ENCODE results near the gene S1PR5. TPM values are rescaled to one million over a fixed set of nuclear protein-coding genes. Genes with fewer than 3 reads are reported as not detected.

Gene S1PR5
- total and polyA plus RNA-seq, 10 of the 15 experiments (the other 5 are each of a cell fraction or from before 2014, with no cell fraction given) = 0.04 TPM; not detected in 9

DNA sequence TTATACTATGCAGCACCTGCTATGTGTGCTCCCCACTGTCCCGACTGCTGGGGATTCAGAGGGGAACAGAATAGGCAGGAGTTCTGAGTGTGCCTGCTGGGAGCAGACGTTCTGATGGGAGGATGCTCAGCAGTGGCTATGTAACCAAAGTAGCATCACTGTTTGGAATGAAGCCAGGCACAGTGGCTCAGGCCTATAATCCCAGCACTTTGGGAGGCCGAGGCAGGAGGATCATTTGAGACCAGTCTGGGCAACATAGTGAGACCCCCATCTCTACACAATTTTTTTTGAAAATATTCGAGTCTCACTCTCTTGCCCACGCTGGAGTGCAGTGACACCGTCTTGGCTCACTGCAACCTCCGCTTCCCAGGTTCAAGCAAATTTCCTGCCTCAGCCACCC is 32.5 kb upstream of the S1PR5 start:
- ChIA-PET SMC1A (ENCODE audit: uncharacterized antibody, unreplicated experiment) (no interaction called here), CTCF (no interaction called here), RAD21 (ENCODE audit: unreplicated experiment) (no interaction called here), POLR2A (no interaction called here)
- no peak overlapping the region for H3K4me2 ChIP-seq (ENCODE audit: control insufficient read depth, insufficient read depth)
- peaks cover 3% of the 10 kb centered on the region for H3K79me2 ChIP-seq (ENCODE audit: control insufficient read depth, insufficient read depth, low read length)
- peaks cover 20 to 21% of the 10 kb centered on the region in 2 experiments for H3K36me3 ChIP-seq (ENCODE audit: control insufficient read depth in 2 of 2, insufficient read depth in 2 of 2, low read length in 1 of 2)
- H2AFZ ChIP-seq (ENCODE audit: control insufficient read depth, low read depth, low read length) = no peak overlapping the region
- intact Hi-C loops (cut with micrococcal nuclease; ENCODE audit: unreplicated experiment) (no loop called here), in situ Hi-C loops (cut with MboI) (no loop called here)
- H3K27ac ChIP-seq (ENCODE audit: control insufficient read depth, insufficient read depth) = peak overlapping the region; percentile 42; the same call in 1 of the 2 replicates
- no TSS peak for BruUV-seq (replicated peaks)
- DNase-seq (ENCODE audit: low read depth, low spot score) (no peak), ATAC-seq (no peak), FAIRE-seq (peak; percentile 13)
- 51% methylated on average over 7 of the region's 7 CpGs for WGBS (ENCODE audit: insufficient coverage, insufficient replicate concordance, low lambda C conversion rate, missing lambda C conversion rate)
- no peaks in the 10 kb centered on the region; the same call in 2 of the 3 replicates for H3K9me3 ChIP-seq (replicated peaks; ENCODE audit: control insufficient read depth, insufficient read depth, low read length)
- H4K20me1 ChIP-seq (ENCODE audit: control insufficient read depth, insufficient read depth) = no peaks in the 10 kb centered on the region
- H3K4me3 ChIP-seq = no peak overlapping the region
- no peak overlapping the region for H3K9ac ChIP-seq (ENCODE audit: control insufficient read depth, insufficient read depth, low read length)
- peaks cover 42% of the 10 kb centered on the region for H3K4me1 ChIP-seq (ENCODE audit: control insufficient read depth, insufficient read depth, low read length)
- H3K27me3 ChIP-seq (replicated peaks in 1 of 2; ENCODE audit: control insufficient read depth in 2 of 2, insufficient read depth in 2 of 2, low read length in 1 of 2) = no peaks in the 10 kb centered on the region
- TF ChIP-seq RAD51 (IDR thresholded peaks at IDR 0.05) = no peak
- TF ChIP-seq SMARCA5 (IDR thresholded peaks at IDR 0.05) = no peak
- TF ChIP-seq SREBF2 (IDR thresholded peaks at IDR 0.05; ENCODE audit: low read length) = no peak
- TF ChIP-seq, protein P1, sequence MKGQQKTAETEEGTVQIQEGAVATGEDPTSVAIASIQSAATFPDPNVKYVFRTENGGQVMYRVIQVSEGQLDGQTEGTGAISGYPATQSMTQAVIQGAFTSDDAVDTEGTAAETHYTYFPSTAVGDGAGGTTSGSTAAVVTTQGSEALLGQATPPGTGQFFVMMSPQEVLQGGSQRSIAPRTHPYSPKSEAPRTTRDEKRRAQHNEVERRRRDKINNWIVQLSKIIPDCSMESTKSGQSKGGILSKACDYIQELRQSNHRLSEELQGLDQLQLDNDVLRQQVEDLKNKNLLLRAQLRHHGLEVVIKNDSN (IDR thresholded peaks at IDR 0.05; ENCODE audit: borderline replicate concordance, extremely low read length, insufficient read depth, low read depth, low read length) = no peak
- TF ChIP-seq, protein P2, sequence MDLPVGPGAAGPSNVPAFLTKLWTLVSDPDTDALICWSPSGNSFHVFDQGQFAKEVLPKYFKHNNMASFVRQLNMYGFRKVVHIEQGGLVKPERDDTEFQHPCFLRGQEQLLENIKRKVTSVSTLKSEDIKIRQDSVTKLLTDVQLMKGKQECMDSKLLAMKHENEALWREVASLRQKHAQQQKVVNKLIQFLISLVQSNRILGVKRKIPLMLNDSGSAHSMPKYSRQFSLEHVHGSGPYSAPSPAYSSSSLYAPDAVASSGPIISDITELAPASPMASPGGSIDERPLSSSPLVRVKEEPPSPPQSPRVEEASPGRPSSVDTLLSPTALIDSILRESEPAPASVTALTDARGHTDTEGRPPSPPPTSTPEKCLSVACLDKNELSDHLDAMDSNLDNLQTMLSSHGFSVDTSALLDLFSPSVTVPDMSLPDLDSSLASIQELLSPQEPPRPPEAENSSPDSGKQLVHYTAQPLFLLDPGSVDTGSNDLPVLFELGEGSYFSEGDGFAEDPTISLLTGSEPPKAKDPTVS (IDR thresholded peaks at IDR 0.05; ENCODE audit: low read depth, low read length) = no peak
- no peak for TF ChIP-seq BRCA1 (IDR thresholded peaks at IDR 0.05; ENCODE audit: low read depth, low read length)
- TF ChIP-seq, protein P3, sequence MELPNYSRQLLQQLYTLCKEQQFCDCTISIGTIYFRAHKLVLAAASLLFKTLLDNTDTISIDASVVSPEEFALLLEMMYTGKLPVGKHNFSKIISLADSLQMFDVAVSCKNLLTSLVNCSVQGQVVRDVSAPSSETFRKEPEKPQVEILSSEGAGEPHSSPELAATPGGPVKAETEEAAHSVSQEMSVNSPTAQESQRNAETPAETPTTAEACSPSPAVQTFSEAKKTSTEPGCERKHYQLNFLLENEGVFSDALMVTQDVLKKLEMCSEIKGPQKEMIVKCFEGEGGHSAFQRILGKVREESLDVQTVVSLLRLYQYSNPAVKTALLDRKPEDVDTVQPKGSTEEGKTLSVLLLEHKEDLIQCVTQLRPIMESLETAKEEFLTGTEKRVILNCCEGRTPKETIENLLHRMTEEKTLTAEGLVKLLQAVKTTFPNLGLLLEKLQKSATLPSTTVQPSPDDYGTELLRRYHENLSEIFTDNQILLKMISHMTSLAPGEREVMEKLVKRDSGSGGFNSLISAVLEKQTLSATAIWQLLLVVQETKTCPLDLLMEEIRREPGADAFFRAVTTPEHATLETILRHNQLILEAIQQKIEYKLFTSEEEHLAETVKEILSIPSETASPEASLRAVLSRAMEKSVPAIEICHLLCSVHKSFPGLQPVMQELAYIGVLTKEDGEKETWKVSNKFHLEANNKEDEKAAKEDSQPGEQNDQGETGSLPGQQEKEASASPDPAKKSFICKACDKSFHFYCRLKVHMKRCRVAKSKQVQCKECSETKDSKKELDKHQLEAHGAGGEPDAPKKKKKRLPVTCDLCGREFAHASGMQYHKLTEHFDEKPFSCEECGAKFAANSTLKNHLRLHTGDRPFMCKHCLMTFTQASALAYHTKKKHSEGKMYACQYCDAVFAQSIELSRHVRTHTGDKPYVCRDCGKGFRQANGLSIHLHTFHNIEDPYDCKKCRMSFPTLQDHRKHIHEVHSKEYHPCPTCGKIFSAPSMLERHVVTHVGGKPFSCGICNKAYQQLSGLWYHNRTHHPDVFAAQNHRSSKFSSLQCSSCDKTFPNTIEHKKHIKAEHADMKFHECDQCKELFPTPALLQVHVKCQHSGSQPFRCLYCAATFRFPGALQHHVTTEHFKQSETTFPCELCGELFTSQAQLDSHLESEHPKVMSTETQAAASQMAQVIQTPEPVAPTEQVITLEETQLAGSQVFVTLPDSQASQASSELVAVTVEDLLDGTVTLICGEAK (IDR thresholded peaks at IDR 0.05; ENCODE audit: borderline replicate concordance) = no peak
- no peak for TF ChIP-seq MYB (IDR thresholded peaks at IDR 0.05; ENCODE audit: borderline replicate concordance, low read depth, low read length)
- no peak for TF ChIP-seq ESRRA (IDR thresholded peaks at IDR 0.05; ENCODE audit: low read length)
- TF ChIP-seq SP1 (IDR thresholded peaks at IDR 0.05; ENCODE audit: low read depth, low read length) = no peak
- TF ChIP-seq STAT1 (conservative IDR thresholded peaks at IDR 0.05) = no peak
- TF ChIP-seq ZBED1 (IDR thresholded peaks at IDR 0.05; ENCODE audit: borderline replicate concordance) = no peak
- TF ChIP-seq, protein P4, sequence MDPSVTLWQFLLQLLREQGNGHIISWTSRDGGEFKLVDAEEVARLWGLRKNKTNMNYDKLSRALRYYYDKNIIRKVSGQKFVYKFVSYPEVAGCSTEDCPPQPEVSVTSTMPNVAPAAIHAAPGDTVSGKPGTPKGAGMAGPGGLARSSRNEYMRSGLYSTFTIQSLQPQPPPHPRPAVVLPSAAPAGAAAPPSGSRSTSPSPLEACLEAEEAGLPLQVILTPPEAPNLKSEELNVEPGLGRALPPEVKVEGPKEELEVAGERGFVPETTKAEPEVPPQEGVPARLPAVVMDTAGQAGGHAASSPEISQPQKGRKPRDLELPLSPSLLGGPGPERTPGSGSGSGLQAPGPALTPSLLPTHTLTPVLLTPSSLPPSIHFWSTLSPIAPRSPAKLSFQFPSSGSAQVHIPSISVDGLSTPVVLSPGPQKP (IDR thresholded peaks at IDR 0.05; ENCODE audit: low read depth, low read length) = no peak
- TF ChIP-seq, protein P5, sequence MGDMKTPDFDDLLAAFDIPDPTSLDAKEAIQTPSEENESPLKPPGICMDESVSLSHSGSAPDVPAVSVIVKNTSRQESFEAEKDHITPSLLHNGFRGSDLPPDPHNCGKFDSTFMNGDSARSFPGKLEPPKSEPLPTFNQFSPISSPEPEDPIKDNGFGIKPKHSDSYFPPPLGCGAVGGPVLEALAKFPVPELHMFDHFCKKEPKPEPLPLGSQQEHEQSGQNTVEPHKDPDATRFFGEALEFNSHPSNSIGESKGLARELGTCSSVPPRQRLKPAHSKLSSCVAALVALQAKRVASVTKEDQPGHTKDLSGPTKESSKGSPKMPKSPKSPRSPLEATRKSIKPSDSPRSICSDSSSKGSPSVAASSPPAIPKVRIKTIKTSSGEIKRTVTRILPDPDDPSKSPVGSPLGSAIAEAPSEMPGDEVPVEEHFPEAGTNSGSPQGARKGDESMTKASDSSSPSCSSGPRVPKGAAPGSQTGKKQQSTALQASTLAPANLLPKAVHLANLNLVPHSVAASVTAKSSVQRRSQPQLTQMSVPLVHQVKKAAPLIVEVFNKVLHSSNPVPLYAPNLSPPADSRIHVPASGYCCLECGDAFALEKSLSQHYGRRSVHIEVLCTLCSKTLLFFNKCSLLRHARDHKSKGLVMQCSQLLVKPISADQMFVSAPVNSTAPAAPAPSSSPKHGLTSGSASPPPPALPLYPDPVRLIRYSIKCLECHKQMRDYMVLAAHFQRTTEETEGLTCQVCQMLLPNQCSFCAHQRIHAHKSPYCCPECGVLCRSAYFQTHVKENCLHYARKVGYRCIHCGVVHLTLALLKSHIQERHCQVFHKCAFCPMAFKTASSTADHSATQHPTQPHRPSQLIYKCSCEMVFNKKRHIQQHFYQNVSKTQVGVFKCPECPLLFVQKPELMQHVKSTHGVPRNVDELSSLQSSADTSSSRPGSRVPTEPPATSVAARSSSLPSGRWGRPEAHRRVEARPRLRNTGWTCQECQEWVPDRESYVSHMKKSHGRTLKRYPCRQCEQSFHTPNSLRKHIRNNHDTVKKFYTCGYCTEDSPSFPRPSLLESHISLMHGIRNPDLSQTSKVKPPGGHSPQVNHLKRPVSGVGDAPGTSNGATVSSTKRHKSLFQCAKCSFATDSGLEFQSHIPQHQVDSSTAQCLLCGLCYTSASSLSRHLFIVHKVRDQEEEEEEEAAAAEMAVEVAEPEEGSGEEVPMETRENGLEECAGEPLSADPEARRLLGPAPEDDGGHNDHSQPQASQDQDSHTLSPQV (IDR thresholded peaks at IDR 0.05) = no peak

All from GM12878 (cell line).